Measurements from ENCODE around the gene CORO2B. TPM values are rescaled to one million over a fixed set of nuclear protein-coding genes. Genes with fewer than 3 reads are reported as not detected.

CORO2B gene
- total RNA-seq, 1 donor from 2014 or later: 2.9 TPM

DNA sequence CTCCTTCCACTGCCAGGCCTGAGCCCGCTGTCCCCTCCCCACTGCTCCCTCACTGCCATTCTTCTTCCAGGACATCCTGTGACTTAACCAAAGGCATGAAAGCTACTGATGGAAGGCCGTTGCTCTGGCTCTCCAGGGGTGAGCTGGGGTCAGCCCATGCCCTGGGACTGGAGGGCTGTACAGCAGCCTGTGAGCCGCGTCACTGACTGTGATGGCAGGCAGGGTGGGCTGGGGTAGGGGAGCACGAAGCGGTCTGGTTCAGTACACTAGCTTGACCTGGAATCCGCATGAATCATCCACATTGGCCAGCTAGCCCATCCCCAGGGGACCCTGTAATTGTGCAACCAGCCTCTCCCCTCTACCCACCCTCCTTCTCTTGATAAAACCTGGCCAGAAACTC, 30.8 kb downstream of the CORO2B start:
- no peak for DNase-seq (ENCODE audit: low read depth)

DNA sequence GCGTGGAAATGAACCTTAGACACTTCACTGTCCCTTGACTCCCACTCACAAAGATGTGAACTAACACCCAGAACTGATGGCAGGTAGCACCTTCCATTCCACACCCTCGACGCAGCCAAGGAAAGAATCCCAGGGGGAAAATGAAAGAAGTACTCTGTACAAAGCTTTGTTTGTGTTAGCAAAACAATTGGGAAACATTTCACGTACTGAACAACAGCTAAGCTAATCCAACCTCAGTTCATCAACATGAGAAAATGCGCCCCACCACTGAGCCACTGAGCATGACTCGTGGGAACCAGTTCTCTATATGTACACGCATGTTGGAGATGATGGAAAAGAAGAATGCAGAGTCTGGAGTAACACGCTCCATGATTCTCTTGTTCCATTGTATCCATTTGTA, 32.0 kb downstream of the CORO2B start:
- DNase-seq (ENCODE audit: low read depth): no peak

DNA sequence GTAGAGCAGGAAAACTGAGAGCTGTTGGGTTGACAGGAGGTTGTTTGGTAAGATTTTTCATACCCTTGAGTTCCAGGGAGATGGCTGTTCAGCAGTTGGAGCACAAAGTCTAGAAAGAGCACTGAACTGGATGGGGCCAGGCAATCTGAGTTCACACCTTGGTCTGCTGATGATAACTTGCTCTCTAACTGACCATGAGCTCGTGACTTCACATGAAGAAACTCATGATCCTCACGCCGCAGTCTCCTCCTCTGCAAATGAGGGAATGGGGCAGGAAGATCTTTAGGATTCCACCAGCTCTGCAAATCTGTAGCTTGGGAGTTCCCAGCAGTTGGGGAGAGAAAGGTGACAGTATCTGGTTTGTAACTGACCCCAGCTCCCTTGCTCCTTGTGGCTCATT, 33.7 kb downstream of the CORO2B start:
- DNase-seq (ENCODE audit: low read depth): no peak

DNA sequence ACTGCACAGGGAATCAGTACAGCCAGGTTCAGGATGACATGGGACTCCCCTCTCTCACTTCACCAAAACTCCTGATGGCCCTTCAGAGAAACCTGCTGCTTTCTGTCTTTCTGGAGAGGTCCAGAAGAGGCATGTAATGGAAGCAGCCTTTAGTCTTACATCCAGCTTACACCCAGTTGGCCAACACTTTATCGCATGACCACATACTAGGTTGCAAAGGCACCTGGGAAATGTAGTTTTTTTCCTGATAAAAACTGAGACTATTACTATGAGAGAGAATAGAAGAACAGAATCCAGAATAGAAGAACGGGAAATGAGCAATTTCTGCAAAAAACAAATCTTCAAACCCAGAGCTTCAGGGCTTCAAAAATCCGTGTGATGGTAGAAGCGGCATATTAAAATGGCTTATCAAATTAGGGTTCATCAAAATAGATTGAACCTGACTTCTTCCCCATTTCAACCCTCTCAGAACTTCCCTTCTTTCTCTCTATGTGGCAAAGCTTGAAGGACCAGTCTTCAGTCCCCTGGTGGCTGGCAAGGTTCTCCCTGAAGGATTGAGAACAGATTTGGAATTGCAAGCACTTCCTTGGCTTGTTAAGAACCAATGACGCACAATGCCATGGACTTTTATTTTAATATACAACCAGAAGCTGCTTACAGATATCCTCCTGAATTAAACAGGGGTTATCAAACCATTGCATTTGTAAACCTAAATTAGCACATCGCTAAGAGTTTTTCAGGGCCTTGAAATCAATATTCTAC, 34.4 kb downstream of the CORO2B start:
- no peak for DNase-seq (ENCODE audit: low read depth)

DNA sequence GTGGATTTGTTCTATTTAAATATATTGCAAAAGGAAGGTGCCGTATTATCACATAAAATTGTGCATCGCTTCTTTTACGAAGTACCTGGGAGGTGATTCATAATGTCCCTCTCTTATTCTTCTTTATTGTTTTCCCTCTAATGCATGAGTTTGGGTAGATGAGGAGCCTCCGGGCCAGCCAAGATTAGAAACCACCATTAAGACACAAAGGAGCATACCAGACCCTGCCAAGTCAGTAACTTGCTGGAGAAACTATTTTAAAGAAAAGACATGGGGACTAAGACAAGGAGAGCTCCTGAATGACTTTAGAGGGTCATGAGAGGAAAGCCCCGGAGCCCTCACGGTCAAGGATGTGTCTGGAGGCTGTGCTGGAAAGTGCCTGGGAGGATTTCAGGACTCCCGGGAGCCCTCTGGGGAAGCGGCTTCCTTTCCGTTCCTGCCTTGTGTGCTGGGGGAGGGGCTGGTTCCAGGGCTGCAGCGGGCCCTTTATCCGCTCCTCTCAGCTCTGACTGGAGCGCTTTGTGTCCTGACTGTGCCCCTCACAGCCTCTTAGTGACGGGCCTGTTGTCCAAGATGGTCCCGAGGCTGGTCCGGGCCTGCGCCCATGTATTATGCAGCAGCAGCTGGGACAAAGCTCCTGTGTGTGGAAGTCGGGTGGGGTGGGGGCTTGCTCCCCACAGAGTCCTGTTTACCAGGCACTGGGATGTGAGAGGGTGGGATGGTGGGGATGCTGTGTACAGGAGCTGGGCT, 35.7 kb downstream of the CORO2B start:
- no peak for DNase-seq (ENCODE audit: low read depth)

DNA sequence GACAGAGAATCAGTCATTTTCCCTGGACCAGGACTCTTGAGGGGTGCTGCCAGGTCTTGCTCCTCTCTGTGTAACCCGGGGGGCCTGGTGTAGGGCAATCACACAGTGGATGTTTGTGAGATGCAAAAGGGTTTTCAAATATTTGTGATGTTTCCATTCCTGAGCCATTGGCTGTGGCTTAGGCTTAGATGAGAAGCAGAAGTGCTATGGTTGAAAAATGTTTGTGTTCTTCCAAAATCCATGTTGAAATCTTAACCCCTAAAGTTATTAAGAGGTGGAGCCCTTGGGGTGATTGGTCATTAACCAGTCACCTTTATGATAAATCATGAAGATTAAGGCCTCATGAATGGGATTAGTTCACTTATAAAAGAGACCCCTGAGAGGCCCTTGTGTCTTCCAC, 36.5 kb downstream of the CORO2B start:
- no peak for DNase-seq (ENCODE audit: low read depth)

DNA sequence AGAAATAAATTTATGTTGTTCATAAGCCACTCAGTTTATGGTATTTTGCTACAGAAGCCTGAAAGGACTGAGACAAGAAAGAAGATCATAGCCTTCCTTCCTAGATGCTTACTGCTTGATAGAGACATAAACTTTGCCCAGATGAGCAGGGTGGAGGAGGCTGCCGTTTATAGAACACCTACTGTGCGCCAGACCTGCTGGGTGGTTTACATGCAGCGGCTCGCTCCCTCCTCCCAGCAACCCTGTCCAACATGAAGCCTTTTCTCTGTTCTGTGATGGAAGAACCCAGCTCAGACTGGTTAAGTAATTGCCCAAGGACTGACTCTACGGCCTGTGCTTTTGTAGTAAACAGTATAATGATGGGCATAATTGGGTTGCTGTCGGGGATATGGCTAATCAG, 37.0 kb downstream of the CORO2B start:
- no peak for DNase-seq (ENCODE audit: low read depth)

DNA sequence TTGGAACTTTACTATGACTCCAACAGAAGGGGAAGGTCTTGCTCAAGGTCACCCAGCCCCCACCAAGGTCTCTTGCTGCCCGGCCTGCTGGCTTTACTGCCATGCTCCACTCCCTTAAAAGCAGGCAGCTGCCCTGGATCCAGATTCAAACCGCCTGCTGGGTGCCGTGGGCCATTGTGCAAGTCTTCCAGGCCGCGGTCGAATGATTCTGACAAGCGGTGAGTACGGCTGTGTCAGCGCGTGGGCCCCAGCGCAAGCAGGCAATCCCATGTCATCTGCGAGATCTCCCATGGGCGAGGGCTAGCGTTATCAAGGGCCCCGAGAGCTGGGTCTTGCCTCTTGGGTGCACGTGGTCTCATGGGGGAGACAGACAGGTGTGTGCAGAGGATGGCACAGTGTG, 37.6 kb downstream of the CORO2B start:
- peak; percentile 46 for DNase-seq (ENCODE audit: low read depth)

DNA sequence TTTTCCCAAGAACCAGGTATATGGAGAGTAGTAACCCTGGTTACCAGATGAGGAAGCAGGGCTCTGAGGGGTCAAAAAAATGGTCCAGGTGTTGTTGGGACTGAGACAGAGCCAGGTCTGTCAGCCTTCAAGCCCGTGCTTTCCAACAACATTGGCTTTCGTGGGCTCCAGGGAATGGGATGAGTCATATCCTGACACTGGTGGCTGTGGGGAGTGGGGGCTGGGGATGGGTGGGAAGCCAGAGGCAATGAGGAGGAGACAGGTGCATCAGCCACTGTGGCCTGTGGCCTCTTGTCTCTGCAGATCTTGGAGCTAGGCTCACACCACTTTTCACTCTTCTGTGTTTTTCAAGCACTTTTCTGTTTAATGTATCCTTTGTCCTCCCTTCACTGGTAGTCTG, 38.2 kb downstream of the CORO2B start:
- no peak for DNase-seq (ENCODE audit: low read depth)

DNA sequence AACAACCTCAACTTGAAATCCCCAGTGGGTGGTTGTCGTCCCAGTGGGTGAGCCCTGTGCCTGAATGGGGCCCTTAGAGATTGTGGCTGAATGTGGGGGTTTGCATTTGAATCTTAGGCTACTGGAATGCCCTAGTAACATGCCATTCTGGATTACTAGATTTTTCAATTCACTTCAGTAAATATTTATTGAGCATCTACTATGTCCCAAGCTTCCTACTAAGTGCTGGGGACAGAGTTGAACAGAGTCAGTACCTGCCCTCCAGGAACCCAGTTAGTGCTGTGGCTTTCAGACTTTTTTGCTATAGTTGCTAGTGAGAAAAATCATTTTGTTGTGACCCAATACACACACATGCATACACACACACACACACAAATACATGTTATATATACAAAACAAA, 39.0 kb downstream of the CORO2B start:
- no peak for DNase-seq (ENCODE audit: low read depth)

DNA sequence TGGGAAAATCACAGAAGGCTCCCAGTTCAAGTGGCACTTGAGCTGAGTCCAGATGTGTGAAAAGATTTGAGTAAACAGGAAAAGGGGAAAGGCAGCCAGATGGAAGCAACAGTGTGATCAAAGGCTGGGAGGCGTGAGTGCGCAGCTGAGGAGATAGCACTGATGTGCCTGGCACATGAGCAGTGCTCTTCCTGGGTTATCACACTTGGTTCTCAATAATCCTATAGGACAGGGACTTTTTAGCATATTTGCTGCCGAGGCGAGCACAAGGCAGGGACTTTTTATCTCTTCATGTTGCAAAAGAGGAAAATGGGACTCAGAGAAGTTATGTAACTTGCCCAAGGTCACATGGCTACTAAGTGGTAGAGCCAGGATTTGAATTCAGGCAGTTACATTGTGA, 39.6 kb downstream of the CORO2B start:
- DNase-seq (ENCODE audit: low read depth): no peak

DNA sequence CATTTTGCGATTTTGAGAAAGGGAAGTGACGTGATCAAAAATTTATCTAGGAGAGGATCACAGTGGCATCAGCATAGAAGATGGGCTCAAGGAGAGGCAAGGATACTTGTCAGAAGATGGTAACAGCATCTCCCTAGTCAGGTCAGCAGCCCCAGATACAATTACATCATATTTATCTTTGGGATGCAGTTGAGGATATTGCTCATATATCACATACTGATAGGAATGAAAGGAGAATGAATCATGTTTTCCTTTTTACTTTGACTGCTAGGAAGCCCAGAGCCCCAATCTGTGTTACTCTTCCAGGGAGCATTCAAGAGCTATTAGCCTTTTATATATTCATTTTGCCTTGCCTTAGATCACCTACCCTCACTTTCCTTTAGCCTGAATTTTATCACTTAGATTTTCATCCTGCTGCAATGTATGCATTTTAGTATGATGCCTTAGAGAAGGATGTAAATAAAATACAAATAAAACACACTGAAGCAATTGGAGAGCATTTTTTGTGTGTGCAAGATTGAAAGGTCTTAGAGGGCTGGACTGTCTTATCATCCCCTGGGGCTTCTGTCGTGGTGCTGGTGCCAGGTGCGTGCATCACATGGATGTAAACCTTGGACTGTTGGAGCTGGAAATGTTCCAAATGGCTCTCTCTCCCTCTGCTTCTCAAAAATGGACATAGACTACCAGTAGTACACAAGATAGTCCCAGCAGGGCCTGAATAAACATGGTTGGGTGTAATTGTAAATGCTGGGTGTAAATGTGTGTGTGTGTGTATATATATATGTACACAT, 40.3 kb downstream of the CORO2B start:
- DNase-seq (ENCODE audit: low read depth): no peak

DNA sequence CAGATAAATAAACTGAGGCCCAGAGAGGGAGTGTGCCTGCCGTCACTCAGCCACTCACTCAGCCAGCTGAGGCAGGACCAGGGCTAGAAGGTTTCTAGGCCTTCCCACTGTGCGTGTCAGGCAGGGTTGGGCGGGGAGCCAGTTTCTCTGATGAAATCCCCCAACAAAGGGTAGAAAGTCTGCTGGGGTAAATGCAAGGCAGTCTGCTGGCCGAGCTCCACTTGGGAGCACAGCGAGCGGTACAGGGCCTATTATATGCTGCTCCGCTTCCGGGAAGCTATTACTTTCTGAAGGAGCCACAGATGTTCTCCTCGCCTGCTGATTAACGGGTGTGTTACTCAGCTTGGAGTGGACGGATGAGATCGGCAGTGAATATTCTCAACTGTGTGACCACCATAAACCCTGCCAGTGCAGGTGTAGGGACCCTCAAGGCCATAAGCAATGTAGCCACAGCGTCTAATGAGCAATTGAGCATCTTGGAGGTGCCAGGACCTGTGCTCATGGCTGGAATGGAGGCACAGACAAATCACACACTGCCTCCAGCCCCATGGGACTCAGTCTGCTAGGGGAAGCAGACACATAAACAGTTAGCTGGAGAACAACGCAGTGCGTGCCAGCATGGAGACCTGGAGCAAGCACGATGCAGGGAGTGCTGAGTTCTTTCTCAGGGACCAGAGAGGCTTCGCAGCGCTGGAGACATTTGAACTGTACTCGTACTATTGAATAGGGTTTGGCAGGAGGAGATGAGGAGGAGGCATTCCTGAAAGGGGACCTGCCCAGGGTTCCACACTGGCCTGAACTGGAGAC, 42.1 kb downstream of the CORO2B start:
- DNase-seq (ENCODE audit: low read depth): no peak

DNA sequence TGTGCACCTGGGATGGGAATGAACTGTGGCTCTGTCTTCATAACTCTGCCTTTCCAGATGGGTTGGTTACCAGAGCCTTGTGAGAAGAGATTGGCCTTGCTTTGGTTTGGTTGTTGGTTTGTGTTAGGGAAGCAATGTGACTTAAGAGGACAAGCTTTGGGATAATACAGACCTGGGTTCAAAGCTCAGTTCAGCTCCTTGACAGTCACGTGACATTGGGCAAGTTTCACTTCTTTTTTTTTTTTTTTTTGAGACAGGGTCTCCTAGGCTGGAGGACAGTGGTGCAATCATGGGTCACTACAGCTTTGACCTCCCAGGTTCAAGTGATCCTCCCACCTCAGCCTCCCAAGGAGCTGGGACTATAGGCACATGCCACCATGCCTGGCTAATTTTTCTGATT, 42.7 kb downstream of the CORO2B start:
- DNase-seq (ENCODE audit: low read depth): no peak

DNA sequence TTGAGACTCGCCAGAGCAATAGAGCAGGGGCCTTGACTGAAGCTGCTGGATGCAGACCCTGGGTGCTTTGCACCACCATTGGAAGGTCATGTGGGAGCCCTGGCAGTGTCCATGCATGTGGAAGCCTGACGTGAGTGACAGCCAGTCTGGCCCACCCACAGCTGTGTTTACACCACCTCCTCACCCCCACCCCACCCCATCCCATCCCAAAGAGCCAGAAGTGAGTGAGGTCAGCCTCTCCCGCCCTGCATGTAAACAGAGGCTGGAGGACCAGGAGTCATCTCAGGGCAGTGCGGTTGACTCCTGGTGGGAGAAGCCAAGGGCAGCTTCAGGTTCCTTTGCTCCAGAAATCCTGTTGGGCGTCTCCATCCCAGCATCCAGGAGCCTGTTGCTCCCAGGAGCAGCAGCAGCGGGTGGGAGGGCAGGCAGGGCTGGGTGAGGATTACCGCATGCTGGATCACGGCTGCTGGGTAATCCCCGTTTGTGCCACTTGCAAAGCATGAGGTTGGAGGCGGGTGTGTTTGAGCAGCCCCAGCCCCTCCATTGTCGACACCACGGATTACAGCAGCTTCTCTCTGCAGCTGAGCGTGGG, 44.6 kb downstream of the CORO2B start:
- DNase-seq (ENCODE audit: low read depth): no peak

DNA sequence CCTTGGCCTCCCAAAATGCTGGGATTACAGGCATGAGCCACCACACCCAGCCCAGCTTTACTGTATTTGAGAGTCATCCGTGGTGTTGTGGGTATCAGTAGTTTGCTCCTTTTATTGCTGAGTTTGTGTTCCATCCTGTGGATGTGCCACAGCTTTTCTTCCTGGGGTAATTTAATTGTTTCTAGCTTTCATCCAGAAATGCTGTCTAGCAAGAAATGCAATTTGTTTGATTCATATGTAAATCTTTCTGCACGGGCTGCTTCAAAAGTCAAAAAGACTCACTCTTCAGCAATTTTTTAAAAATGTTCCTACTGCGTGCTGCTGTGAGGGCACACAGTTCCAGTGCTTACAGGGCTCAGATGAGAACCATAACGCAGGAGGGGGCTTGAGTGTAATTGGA, 47.1 kb downstream of the CORO2B start:
- no peak for DNase-seq (ENCODE audit: low read depth)

DNA sequence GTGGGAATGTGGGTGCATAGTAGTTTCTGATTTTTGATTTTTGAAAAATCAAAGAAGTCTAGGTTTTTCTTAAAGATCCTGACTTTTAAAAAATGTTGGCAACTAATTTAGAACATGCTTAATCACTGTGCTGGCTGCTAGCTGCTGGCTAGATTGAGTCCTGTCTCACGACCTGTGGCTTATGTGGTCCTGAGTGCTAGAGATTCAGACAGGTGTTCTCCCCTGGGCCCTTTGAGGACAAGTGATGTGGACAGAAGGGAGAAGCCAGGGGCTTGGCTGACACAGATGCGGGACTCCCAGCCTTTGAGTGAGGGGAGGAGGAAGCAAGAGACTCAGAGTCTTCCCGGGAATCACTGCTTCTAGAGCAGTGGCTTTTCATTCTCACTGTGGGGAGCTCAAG, 47.5 kb downstream of the CORO2B start:
- DNase-seq (ENCODE audit: low read depth): no peak

DNA sequence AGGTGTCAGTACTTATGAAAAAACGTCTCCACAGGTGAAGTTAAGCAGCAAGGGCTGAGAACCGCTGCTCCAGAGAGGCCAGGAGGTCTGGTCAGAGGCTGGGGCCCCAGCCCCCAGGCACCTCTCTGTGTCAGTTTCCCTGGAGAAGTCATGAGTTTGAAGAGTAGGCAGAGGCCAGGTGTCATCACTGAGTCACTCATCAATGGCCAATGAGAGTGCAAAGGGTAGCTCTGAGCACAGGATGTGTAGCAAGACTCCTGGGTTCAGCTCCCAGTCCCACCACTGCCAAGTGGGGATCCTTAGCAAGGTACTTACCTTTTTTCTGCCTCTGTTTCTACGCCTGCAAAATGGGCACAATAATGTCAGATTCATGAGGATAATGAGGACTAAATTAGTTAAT, 47.9 kb downstream of the CORO2B start:
- DNase-seq (ENCODE audit: low read depth): peak; percentile 46

DNA sequence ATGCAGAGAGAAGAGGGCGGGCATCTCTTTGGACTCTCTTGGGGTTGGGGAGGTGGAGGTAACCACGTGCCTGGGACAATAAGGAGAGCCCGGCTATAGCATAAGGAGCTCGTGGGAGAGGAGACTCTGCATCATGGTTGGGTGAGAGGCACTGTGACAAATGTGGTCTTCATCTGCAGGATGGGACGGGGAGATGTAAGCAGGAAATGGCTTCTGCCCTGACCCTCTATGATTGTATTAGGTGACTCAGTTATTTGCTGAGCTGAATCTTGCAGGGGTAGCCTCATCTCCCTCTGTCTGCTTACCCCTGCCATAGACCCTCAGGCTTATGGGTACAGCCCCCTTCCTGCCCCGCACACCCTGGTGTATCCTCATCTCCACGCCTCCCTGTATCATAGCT, 48.7 kb downstream of the CORO2B start:
- DNase-seq (ENCODE audit: low read depth): no peak

DNA sequence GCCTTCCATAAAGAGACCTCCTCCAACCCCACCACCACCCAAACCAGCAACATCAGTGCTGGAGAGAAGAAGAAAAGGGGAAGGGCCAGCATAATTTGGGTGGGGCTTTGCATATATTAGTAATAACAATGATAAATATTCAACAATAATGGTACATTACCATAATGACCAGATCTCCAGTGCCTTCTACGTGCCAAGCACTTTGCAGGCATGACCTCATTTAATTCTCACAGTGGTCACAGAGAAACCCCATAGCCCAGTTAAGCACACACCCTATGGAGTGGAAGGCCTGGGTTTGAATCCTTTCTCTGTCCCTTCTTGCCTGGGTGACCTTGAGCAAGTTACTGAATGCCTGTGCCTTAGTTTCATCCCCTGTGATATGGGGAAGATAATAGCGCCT, 49.2 kb downstream of the CORO2B start:
- no peak for DNase-seq (ENCODE audit: low read depth)

DNA sequence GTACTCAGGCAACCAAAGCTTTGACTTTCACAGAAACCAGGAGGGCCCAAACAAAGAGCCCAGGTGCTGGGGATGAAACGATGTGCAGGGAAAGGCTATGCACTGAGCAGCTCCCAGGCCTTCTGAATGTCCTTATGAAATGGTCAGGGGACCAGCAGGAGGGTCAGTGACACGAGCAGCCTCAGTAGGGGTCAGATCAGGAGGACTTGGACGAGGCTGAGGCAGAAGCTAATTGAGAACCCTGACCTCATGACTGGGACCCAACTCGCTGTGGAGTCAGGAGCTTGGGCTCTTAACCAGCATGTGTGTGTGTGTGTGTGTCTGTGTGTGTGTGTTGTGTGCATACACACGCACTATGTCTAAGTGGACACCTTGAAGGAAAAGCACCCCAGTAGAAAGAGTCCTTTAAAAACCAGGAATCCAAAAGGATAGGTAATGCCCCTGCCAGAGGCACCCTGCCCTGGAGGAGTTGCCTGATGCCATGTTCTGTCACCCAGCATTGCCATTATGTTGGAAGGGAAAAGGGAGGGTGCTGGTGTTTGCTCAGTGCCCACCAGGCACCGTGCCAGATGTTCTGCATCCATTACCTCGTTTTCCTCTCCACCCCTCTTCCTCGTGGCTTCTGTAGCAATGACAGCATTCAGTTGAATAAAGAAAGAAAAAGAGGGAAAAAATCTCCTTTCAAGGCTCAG, 50.9 kb downstream of the CORO2B start:
- DNase-seq (ENCODE audit: low read depth): no peak
